HG03159 (cell line): ENCODE results near the gene CBFB.
"Not testable (repeated sequence)": the region's sequence is repeated elsewhere in the genome, so short reads cannot be mapped to it uniquely, and the experiment has no call there.

Source experiments
- ATAC-seq: cut with Tn5 transposase; IDR thresholded peaks from one replicate; pipeline ENCODE4 v1.9.1; 2021; ENCODE audit warnings: mild to moderate bottlenecking, moderate library complexity; ENCODE audit not compliant: unreplicated experiment

CBFB gene

DNA sequence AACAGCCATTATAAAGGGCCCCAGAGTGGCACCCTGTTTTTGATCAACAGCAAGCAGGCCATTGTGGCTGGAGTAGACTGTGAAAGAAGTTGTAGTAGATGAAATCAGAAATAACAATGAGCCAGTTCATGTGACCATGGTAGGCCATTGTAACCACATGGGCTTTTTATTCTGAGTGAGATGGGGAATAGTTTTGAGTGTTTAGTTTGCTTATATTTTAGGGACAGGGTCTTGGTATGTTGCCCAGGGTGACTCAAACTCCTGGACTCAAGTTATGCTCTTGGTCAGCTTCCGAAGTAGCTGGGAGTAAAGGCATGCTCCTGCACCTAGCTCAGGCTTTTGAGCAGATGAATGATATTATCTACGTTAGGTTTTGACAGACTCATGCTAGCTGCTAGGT, 12.0 kb downstream of the CBFB start:
- no peak for ATAC-seq

DNA sequence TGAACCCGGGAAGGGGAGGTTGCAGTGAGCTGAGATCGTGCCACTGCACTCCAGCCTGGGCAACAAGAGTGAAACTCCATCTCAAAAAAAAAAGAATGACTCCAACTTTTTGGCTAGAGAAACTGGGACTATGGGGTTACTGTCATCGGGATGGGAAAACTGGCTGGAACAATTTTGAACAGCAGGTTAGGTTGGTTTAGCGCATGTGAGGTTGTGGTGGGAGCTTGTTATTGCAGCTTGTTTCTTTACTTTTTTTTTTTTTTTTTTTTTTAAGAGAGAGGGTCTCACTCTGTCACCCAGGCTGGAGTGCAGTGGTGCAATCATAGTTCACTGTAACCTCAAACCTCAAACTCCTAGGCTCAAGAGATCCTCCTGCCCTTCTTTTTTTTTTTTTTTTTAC, 12.6 kb downstream of the CBFB start:
- ATAC-seq = not testable (repeated sequence)

DNA sequence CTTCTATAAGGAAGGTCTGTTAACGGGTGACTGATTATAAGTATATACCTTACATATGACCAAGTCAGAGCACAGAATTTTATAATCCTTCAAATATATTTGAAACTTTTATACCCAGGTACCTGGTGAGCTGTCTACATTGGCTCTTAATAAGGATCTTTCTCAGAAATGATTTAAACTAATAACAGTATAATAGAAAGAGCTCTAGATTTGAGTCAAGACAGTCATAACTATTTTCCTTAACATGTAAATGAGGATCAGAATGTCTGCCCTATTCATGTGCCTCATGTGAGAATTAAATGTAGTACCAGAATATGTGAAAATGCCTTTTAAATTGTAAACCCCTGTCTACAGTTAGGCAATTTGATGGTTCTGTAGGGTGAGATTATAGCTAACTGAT, 14.5 kb downstream of the CBFB start:
- no peak for ATAC-seq

DNA sequence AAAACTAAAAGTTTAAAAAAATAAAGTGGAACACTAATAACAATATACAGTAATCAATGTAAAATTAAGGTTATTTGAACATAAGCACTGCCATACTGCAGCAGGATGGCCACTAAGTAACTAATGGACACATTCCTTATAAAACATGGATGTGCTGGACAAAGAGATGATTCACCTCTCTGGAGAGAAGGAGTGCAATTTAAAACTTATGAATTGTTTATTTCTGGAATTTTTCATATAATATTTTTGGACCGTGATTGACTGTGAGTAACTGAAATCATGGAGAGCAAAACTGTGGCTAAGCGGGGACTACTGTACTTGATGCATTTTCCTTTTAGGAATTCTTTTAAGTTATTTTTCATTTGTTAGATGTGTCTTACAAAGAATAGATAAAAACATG, 21.8 kb downstream of the CBFB start:
- ATAC-seq = no peak

DNA sequence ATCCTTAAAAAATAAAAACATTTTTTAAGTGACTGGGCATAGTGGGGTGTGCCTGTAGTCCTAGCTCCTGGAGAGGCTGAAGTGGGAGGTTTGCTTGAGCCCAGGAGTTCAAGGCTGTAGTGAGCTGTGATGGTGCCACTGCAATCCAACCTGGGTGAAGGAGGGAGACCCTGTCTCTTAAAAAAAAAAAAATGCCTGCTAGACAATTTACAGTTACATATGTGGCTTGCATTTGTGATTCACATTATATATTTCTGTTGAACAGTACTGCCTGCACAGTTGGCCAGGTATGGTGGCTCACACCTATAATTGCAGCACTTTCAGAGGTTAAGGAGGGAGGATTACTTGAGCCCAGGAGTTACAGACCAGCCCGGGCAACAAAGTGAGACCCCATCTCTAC, 23.4 kb downstream of the CBFB start:
- no peak for ATAC-seq

DNA sequence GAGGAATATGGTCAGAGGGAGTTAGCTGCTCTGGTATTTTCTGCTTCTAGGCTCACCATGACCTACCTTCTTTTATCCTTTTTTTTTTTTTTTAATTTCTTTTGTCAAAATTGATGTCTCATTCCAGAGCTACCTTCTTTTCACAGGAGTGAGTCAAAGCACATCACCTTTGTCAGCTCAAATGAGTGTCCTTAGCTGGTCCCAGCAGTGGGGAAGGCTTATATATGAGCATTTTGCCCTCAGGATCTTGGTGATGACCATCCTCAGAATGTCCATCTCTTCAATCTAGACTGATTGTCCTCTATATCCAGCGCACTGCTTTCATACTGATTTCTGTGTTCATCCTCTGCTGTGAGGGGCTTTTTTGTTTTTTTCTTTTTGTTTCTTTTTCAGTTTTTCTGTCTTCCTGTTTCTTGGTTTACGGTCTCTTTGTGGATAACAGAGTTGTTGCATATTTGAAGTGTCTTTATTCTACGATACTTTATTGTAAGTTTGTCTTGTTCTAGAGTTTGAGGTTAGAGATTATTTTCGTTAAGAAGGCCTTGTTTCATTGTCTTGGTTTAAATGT, 24.9 kb downstream of the CBFB start:
- no peak for ATAC-seq

DNA sequence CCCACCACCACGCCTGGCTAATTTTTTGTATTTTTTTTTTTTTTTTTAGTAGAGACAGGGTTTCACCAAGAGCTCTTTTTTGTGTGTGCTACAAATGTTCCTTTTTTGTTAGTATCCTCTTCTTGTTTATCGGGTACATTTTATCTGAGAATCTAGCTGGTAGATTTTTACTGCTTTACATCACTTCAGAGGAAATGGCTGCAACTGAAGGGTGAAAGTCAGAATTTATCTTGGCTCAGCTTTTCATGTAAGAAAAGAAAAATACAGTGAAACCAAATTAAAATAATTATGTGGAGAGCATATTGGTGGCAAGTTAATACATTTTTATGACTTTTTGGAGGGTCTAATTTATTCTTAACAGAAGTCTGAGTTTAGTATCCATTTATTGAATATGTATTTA, 26.0 kb downstream of the CBFB start:
- no peak for ATAC-seq

DNA sequence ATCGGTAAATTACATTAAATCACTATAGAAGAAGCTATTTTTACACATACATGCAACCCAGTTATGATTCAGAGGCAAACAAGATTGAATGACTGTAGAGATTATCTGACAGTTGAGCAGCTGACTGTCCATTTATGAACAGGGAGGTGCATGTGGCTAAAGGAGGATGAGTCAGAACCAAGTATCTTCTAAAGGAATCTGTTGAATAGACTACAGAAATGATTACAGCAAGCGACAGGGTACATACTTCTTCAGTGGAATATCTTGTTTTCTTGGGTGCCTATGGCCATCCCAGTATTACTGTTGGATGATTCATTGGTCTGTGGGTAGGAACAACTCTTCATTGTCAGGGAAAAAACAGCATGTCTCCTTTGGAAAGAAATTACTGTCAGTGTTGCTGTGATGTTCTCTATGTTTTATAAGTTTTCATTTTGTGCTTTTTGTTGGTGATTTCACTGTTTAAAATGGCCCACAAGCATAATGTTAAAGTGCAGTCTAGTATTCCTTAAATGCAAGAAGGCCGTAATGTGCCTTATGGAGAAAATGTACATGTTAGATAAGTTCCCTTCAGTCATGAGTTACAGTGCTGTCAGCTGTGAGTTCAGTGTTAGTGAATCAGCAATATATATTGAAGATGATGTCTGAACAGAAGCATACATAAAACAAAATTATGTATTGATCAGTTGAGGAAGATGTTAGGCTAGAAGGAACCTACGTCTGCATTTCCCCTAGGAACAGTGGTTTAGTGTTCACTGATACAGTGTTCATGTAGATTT, 27.0 kb downstream of the CBFB start:
- ATAC-seq = no peak

DNA sequence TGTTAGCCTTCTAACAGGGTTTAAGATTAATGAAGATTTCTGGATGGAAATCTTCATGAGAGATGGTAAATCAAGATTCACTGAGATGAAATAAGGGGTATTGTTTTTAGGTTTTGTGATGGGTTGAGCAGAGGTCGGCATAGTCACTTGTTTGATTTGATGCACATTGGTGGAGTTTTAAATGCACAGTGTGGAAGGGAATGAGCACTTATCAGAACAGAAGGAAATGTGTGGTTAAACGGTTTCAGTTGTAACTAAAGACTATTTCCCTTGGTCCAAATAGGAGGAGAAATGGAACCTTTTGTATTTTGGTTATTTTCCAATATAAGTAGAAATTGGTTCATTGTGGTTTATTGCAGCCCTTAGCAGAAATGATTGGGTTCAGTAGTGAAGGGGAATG, 34.1 kb downstream of the CBFB start:
- ATAC-seq = no peak

DNA sequence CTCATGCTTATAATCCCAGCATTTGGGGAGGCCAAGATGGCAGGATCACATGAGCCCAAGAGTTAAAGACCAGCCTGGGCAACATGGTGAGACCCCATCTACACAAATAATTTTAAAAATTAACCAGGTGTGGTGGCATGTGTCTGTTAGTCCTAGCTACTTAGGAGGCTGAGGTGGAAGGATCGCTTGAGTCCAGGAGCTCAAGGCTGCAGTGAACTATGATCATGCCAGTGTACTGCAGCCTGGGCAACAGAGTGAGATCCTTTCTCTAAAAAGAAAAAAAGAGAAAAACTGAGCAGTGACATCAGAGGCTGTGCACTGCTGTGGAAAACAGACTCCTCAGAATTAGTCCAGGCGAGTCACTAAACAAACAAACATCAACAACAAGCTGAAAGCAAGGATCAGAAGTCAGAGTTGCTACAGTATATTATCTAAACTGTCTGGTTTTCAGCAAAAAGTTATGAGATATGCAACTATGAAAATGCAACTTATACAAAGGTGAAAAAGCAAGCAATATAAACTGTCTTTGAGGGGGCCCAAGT, 39.3 kb downstream of the CBFB start:
- no peak for ATAC-seq

DNA sequence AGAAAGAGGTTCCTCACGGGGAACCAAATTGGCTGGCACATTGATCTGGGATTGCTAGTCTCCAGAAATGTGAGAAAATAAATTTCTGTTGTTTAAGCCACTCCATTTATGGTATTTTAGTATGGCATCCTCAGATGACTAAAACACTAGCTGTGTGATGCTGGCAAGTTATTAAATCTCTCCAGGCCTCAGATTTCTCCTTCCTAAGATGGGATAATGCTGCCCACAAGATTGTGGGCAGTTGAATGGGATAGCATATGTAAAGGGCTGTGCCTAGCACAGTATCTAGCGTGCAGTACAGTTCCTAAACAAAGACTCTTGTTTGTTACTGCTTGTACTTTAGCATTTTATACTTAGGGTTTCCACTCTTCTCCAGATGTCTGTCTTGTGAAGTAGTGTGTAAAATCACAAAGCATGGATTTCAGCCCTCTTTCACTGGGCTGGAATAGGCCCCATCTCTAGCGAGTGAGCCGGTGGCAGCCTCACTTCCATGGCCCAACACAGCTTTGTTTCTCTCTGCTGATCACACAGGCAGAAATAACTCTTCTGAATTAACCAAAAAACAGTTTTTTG, 42.6 kb downstream of the CBFB start:
- ATAC-seq = no peak

DNA sequence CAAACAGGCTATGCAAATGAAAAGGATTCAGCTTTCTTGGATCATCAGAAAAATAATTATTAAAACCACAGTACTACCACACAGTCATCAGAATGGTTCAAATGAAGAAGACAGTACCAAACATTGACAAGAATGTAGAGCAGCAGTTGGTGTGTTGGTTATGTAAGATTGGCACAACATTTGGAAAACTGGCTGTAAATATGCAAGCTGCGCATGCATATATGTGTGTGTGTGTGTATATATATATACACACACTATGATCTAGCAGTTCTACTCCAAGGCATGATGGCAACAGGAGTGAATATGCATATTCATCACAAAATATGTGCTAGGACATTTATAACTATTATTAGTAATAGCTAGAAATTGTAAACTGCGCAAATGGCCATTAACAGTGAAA, 46.4 kb downstream of the CBFB start:
- no peak for ATAC-seq

DNA sequence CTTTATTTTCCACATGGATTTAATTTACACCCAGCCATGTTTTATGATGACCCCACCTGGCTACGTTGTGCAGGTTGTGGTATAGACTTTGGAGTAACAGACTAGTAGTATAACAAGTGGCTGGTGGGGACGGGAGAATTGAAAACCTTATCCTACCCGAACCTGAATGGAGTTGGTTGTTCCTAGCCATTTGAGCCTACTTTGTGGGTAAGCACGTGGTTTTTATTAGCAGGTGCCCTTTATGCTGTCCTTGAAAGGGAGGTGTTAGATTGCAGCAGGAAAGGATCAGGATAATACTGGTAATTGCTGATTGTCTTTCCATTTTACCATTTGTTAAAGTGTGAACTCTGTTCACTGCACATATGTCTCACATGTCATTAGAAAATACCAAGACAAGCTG, 48.9 kb downstream of the CBFB start:
- no peak for ATAC-seq

DNA sequence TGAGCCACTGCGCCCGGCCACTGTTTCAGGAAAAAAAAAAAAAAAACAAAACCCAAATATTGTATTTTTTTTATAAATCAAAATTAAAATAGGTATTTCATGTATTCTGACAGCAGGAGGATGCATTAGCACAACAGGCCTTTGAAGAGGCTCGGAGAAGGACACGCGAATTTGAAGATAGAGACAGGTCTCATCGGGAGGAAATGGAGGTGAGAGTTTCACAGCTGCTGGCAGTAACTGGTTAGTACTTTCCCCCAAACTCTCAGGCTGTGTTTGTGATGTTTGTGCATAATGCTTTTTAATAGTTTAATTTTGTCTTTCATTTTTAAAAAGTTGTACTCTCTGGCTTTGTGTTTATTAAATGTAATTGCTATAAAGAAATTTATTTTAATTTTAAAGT, 53.2 kb downstream of the CBFB start:
- ATAC-seq = no peak

DNA sequence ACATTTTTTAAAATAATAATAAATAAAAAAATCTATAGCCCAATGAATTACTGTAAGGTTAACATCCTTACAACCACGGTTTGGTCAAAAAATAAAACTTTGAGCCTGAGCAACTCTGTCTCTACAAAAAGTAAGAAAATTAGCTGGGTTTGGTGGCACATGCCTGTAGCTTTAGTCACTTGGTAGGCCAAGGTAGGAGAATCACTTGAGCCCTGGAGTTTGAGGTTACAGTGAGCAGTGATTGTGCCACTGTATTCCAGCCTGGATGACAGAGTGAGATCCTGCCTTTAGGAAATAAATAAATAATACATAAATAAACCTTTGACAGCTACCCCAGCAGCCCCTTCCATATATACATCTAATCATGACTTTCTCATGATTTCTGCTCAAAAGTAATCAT, 53.9 kb downstream of the CBFB start:
- ATAC-seq = no peak

DNA sequence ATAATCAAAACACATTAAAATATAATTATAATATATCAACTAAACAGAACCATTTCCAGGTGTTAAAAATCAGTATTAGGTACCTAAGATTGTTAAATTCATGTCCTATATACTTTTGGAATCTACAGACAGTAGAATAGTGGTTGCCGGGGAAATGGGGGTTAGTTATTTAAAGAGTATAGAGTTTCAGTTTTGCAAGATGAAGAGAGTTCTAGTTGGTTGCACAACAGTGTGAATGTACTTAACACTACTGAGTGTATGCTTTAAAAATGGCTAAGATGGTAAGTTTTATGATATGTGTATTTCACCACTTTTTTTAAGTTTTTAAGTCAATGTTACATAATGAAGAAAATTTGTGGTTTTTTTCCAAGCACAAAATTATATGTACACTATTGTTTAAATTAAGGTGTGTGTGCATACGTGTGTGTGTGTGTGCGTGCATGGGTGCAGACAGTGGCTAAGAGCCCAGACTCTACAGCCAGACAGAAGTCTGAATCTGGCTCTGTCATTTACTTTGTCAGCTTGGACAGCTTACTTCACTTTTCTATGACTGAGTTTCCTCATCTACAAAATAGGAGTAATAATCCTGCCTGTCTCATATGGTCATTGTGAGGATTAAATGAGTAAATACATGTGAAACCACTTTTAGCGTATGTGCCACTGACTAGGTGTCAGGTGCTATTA, 55.5 kb downstream of the CBFB start:
- no peak for ATAC-seq

DNA sequence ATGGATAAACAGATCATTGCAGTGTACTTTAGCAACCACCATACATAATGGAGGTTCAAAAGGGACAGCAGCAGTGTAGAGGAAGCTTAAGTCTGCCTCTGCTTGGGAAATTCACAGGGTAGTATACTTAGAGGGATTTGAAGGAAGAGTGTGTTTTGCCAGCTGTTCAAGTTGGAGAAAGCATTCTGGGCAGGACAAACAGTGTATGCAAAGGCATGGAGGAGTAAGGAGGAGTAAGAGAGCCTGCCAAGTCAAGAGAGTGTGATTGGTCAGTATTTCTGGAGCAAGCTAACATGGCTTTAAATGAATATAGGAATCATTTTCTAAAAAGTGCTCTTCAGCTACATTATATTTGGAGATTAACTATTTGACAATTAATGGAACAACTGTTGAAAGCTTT, 57.9 kb downstream of the CBFB start:
- ATAC-seq = no peak

DNA sequence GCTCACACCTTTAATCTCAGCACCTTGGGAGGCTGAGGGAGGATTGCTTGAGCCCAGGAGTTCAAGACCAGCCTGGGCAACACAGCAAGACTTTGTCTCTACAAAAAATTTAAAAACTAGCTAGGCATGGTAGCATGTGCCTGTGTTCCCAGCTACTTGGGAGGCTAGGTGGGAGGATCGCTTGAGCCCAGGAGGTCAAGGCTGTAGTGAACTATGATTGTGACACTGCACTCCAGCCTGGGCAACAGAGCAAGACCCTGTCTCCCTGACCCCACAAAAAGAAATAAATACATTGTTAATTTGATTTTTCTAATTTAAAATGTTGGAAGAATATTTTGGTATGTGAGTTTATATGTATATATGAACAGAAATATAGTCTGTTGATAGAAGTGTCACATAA, 58.3 kb downstream of the CBFB start:
- ATAC-seq = no peak

DNA sequence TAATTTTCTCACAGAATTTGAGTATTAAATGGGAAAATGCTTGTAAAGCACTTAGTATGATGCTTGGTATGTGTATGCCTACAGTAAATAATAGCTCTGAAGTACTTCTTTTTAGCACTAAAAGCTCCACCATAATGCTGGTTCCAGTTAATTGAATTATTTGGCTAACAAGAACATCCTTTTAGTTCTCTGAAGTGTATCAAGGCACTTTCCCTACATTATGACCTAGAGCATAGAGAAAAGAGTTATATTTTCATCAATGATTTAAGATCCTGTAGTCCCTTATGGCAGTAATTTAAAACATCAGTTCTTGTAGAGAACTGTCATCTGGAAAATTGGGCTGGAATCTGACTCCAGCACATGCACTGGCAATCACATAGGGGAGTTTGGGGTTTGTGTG, 58.9 kb downstream of the CBFB start:
- ATAC-seq = no peak

DNA sequence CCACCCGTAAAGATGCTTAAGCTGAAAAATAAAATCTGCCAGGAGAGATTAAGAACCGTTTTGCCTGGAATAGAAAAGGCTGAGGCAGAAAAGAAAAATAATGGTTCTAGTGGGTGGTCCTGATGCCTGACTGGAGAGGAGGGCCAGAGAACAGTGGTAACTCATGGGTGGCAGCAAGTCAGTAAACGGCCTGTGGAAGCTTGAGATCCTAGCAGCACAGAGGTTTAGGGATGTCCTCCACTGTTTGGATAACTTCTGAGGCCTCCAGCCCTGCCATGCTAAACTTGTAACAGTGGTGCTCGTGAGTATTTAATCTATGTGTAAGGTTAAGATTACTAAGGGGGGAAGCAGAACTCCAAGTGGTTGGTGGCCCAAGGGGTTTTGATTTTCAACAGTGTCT, 59.6 kb downstream of the CBFB start:
- no peak for ATAC-seq

DNA sequence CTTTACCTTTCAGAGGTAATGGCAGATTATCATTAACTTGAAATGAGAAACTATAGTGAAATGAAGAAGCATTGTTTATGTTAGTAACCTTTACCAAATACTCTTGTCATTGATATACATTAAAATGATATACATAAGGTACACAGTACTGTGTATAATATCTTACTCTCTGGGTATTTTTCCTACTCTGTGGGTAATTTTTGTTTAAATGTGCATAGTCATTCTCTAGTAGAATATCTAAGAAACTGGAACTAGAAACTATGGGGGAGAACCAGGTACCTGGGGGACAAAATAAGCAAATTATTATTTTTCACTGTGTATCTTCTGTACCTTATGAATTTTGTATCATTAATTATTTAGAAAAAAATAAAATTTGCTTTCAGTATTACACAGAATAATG, 60.2 kb downstream of the CBFB start:
- no peak for ATAC-seq
